ENCODE measurements around the gene MCUR1.

Gene MCUR1

GRCh38 chr6:13766201-13766634 is 48.1 kb downstream of the MCUR1 start:
- DNase-seq (ENCODE audit: low read depth), result peak; percentile 36
- TF ChIP-seq CTCF (IDR thresholded peaks at IDR 0.05; ENCODE audit: low read length, missing control alignments), result no peak
- no peak overlapping the region for H3K4me3 ChIP-seq (replicated peaks; ENCODE audit: low read depth, low read length)

- DNase-seq (ENCODE audit: low read depth), result no peak
- no peak for TF ChIP-seq CTCF (IDR thresholded peaks at IDR 0.05; ENCODE audit: low read length, missing control alignments)
- no peak overlapping the region for H3K4me3 ChIP-seq (replicated peaks; ENCODE audit: low read depth, low read length)
Measured at GRCh38 chr6:13765570-13765969, 48.8 kb downstream of the MCUR1 start.

- H3K4me3 ChIP-seq (replicated peaks; ENCODE audit: low read depth, low read length), result no peak overlapping the region
- TF ChIP-seq CTCF (IDR thresholded peaks at IDR 0.05; ENCODE audit: low read length, missing control alignments), result no peak
- DNase-seq (ENCODE audit: low read depth), result no peak
Measured at GRCh38 chr6:13764996-13765395, 49.4 kb downstream of the MCUR1 start.

GRCh38 chr6:13763740-13764381 is 50.5 kb downstream of the MCUR1 start:
- no peak overlapping the region for H3K4me3 ChIP-seq (replicated peaks; ENCODE audit: low read depth, low read length)
- no peak for DNase-seq (ENCODE audit: low read depth)
- no peak for TF ChIP-seq CTCF (IDR thresholded peaks at IDR 0.05; ENCODE audit: low read length, missing control alignments)

- DNase-seq (ENCODE audit: low read depth), result peak; percentile 88
- no peak for TF ChIP-seq CTCF (IDR thresholded peaks at IDR 0.05; ENCODE audit: low read length, missing control alignments)
- no peak overlapping the region for H3K4me3 ChIP-seq (replicated peaks; ENCODE audit: low read depth, low read length)
Measured at GRCh38 chr6:13762611-13763441, 51.5 kb downstream of the MCUR1 start.

- DNase-seq (ENCODE audit: low read depth), result peak; percentile 49
- no peak for TF ChIP-seq CTCF (IDR thresholded peaks at IDR 0.05; ENCODE audit: low read length, missing control alignments)
Measured at GRCh38 chr6:13761361-13762036, 52.9 kb downstream of the MCUR1 start.

More at GRCh38 chr6:13761361-13762036, 52.9 kb downstream of the MCUR1 start:
- no peak overlapping the region for H3K4me3 ChIP-seq (replicated peaks; ENCODE audit: low read depth, low read length)
